Stimulated activated naive CD8-positive, alpha-beta T cell treated with anti-CD3 and anti-CD28 coated beads, Interleukin-15, Interleukin-2, amounts not matched to agents 100 U/mL and 50 U/mL, for 24 hours (primary cell): ENCODE results near the gene USP10.
A peak's percentile ranks its signal among the peaks of the same experiment; 100 is the strongest.

Experiments used
- ATAC-seq: fragments of 150-1000 bp; cut with Tn5 transposase; one replicate; pipeline ENCODE4 v1.10.0; 2021
- DNase-seq: peaks from one replicate; pipeline ENCODE4 v3.0.0; 2021

Gene USP10

DNA sequence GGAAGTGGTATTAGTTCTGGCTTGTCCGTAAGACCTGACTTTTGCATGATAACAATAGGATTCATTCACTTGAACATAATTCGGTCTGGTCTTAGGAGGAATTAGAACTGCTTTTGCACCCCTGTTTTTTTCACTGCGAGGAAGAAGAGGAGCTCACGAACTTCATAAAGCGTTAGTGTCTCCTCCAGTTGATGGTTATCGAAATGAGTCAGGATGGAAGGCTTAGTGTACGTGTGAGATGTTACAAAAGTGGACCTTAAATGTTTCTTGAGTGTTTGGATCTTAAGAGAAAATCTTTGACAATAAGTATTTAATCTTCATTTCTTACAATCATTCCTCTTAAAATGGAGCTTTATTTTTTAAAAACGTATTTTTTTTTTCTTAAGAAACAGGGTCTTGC, 52.8 kb downstream of the USP10 start:
- ATAC-seq, result no peak
- no peak for DNase-seq

DNA sequence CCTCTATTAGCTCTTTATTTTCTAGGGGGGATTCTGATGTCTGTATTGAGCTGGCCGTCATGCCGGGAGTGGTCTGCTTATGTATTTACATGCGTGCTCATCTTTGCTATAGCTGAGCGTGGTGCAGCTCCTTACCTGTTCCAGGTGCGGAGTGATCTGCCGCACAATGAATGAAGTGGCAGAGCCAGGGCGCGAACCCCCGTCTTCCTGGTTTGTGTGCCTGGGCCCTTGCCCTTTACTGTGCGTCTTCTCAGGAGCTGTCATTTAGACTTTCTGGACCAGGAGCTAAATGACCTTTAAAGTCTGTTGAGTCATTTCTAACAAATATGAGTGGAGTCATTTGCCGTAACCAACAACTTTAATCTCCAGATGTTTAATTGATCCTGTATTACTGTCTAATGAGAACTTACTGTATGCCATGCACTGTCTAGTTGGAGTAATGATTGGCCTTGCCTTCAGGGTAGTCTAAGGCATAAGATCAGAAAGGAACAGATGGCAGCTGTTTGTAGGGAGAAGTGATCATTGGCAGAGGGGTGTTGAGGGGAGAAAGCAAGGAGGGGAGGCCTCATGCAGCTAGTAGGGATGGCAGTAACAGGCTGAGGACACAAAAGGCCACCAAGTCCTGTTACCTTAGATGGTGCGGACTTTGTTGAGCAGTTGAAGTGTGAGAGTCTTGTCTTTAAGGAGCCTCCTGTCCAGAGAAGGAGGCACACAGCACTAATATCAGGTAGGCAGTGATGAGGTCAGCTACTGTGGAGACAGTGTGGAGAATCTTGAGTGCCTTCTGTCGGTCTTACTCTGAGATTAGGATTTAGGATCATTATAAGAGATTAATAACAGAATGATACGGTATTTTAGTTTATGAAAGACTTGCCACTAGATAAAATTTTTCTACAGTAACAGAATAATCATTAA, 53.9 kb downstream of the USP10 start:
- peak; percentile 42 for ATAC-seq
- DNase-seq, result peak; percentile 16

DNA sequence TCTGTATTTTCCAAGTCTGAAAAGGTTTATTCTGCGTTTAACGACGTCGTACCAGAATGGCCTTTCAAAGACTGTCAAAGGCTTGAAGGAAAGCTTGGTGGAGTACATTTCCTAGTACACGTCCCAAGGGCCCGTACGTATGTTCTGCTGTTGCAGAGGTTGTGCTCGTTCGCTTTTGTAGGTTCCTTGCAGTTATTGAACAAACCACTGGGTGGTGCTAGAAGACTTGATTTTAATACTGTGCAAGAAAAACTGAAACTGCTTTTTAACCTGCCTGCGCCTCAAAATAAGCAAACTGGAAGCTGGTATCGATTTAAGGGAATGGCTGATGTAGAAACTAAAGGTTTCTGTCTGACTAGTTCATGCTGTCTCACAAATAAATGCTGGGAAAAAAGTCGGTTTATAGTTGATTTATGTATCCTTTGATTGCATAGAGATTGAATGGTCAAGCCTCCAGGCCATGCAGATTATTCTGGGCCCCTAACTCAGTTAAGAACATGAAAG, 54.6 kb downstream of the USP10 start:
- peak; percentile 62 for ATAC-seq
- DNase-seq, result peak; percentile 66

DNA sequence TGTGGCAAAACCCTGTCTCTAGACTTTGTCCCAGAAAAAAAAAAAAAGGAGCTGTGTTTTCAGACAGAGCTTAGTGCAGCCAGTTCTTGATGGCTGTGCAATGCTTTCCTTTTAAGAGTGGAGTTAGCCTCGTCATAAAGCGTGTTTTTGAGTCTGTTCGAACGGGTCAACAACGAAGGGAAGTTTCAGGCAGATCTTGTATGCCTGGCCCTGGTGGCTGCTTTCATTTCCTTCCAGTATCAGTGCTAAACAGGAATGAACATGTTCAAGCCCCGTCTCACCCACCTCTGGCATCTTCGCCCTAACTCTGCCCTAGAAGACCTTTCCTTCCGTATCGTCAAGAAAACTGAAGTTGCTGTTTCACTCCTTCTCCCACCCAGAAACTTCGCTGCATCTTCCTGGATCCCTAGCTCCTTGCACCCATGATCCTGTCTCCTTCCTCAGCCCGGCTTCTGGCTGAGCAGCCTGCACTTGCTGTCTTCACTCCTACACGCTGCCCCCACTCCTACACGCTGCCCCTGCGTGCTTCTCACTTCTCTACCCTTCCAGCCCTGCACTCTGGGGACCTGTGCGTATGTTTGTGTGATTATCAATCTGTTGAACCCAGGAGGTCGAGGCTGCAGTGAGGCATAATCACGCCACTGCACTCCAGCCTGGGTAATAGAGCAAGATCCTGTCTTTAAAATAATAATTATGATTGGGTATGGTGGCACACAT, 55.3 kb downstream of the USP10 start:
- ATAC-seq (no peak), DNase-seq (no peak)

DNA sequence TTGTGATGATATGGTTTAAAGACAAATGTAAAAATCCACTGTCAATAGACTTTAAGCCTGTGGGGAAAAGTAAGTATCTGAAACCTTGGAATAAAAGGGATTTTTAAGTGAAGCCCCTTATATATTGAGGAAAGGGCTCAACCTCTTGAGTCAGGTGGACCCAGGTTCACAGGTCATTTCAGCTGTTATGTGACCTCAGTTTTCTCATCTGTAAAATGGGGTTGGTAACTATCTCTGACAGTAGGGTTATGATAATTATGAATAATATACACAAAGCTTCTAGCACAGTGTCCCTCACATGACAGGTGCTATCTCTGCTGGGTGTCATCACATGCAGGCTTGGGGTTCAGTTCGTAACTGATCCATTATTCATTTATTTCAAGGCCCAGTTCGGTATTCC, 57.0 kb downstream of the USP10 start:
- DNase-seq, result no peak
- no peak for ATAC-seq

GRCh38 chr16:84758627-84759026, 58.8 kb downstream of the USP10 start:
- ATAC-seq (no peak), DNase-seq (no peak)

DNA sequence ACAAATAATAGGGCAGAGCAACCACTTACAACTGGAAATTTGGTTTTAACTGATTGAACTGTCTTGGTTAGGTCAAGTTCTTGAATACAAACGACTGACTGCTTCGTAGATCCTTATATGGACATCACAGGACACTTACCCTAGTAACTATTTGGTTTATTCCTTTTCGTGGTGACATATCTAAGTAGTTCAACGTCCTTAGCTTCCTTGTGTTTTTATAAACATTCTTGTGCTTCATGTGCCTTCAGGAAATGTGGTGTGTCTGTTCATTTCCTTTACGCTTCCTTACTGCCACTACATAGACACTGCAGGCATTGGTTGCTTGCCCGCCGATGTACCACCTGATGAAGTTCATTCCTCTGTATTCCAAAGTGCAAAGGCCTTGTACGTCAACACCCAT, 59.3 kb downstream of the USP10 start:
- DNase-seq, result no peak
- no peak for ATAC-seq

GRCh38 chr16:84759906-84760305, 60.1 kb downstream of the USP10 start:
- no peak for DNase-seq
- no peak for ATAC-seq

DNA sequence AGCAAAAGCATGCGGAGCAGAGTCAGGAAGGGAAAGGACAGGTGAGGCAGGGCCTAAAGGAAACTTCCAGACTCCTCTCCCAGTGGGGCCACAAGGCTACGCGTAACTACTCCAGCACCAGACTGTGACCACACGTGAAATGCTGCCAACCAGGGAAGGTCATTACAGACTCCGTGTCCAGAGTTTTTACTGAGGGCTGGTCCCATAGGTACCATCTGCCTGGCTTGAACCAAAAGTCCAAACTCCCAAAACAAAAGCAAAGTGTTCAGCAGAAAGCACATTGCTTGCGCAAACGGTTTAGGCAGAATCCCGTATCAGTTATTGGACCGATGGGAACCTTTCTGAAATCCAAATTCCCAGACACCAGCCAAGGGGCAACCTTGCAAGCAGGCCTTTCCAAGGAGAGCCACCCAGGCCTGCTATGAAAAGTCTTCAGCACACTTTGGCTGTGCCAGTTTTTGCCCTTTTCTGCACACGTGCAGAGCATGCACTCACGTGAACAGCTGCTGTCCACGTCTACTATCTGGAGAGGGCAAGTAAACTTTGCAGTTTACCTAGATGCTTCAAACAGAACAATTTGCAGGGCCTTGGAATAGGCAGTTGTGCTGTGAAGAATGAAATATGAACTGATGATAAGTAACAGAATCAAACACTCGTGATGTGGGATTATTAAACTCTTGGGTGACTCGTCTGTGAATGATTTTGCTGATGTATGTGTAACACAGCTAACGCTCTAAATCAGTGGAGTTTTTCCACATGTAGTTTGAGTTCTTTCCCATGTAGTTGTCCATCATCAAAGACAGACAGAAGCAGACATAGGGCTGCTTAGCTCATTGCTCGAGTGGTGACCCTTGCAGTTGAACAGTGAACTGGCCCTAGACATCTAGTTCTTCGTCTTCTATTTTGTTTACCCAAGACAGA, 61.9 kb downstream of the USP10 start:
- DNase-seq (no peak), ATAC-seq (no peak)

DNA sequence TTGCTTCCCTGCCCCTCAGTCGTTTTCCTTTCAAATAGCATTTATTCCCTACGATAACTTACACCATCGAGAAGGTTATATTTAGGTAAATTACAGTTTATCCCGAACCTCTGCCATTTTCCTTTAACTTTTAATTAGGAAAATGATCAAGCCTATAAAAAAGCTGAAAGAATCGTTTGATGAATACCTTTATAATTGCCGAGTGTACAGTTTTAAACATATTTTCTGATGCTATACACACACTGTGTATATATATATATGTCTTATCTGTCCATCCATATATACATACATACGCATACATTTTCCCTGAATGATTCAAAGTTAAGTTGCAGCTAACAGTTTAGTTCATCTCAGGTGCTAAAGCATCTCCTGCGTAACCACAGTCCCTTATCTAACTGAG, 63.4 kb downstream of the USP10 start:
- DNase-seq (no peak), ATAC-seq (no peak)

GRCh38 chr16:84763629-84764028, 63.8 kb downstream of the USP10 start:
- DNase-seq, result no peak
- no peak for ATAC-seq

- DNase-seq, result no peak
- ATAC-seq, result no peak
These were observed 65.2 kb downstream of the USP10 start for GRCh38 chr16:84764970-84765369.

- no peak for ATAC-seq
These were observed 66.1 kb downstream of the USP10 start for GRCh38 chr16:84765616-84766580.

DNA sequence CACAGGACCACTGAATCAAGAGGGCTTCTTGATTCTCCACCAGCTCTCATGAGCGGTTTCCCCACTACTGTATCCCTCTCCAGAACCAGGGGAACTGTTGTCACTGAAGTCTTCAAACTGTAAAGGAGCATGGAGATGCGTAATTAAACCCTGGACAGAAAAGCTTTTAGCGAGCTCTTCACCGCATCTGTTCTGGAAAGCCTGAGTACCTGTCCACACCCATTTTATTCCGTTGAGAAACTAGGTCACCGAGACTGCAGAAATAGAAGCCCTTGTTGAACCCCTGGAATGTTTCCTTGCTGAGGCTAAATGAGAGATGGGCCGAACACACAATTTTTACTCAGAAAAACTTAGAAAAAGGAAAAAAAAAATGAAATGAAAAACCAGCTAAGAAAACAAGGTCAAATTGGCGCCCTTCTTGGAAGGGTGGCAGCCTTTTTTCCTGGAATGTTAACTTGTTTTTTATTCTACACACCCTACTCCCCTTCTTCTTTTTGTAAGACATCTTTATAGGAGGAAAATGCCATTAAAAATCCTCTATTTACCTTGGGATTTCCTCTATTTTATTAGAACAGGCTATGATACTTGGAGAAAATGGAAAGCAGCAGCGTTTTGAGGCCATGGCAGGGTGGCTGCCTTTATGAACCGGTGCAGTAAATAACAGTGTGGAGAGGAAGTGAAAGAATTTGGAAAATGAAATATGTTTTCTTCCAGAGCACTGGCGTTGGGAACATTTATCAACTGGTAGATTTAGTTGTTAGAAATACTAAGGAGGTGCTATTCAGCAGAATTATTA, 67.4 kb downstream of the USP10 start:
- ATAC-seq, result no peak
- DNase-seq, result no peak

More at GRCh38 chr16:84765616-84766580, 66.1 kb downstream of the USP10 start:
- DNase-seq, result no peak

DNA sequence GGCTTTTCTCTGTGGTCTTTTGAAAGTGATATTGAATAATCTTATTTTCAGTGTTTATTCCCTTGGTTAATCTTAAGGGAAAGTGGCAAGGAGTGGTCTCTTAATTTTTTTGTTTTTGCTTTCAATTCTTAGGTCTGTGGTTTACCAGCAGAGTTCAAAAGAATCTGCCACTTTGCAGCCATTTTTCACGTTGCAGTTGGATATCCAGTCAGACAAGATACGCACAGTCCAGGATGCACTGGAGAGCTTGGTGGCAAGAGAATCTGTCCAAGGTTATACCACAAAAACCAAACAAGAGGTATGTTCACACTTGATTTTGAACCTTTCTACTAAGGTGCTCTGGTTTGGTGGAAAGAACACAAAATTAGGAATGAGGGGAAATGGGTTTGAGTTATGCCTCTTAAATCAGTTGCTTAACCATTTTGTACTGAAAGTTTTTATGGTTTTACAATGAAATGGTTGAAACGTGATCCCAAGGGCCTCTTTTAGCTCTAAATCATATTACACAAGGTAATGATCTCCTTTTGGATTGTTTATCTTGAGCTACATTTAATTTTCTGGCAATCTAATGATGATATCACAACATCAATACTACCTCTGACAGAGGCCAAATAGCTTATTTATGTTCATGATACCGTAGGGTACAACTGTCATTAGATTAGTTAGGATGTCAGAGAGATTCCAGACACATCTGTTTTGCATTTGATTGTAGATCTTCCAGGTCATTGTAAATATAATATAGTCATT, 68.4 kb downstream of the USP10 start:
- DNase-seq, result no peak

DNA sequence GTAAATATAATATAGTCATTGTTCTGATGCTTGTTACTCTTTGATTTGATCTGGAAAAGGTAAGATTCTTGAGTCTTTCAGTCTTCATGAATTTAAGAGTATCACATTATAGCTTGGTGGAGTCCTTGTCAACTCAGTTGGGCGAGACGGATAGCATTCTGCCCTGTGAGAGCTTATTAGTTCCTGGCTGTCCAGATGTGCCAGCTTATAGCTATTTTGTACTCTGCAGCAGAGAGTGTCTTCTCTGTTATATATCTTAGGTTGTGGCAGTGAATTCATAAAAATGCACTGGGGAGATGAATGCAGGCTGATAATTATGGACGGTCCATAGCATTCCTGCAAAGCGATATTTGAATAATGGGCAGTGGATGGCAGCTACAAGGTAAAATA, 69.0 kb downstream of the USP10 start:
- no peak for DNase-seq
- ATAC-seq, result no peak

More for the DNA sequence above, 68.4 kb downstream of the USP10 start:
- no peak for ATAC-seq

- no peak for DNase-seq
- ATAC-seq, result no peak
These were observed 69.6 kb downstream of the USP10 start for GRCh38 chr16:84769416-84769815.

GRCh38 chr16:84773312-84773711, 73.5 kb downstream of the USP10 start:
- DNase-seq, result no peak
- no peak for ATAC-seq

- ATAC-seq (no peak), DNase-seq (no peak)
These were observed 75.0 kb downstream of the USP10 start for GRCh38 chr16:84774810-84775209.
